Measurements from ENCODE around the gene FHIT. TPM values are rescaled to one million over a fixed set of nuclear protein-coding genes. Genes with fewer than 3 reads are reported as not detected.
"Not testable (repeated sequence)": the region's sequence is repeated elsewhere in the genome, so short reads cannot be mapped to it uniquely, and the experiment has no call there.

The FHIT gene
- total and polyA plus RNA-seq, 8 donors: 1.8 to 10.6 (median 7.1) TPM

GRCh38 chr3:59935025-59935424 is 1316.2 kb downstream of the FHIT start:
- no peaks in the 10 kb centered on the region for H3K27me3 ChIP-seq
- no peak overlapping the region for H3K4me3 ChIP-seq
- 65 to 82% (median 74%) methylated on average over 1 of the region's 1 CpG for WGBS, 5 donors
- TF ChIP-seq POLR2AphosphoS5 (IDR thresholded peaks at IDR 0.05) (no peak), POLR2A (IDR thresholded peaks at IDR 0.05) (no peak), EP300 (IDR thresholded peaks at IDR 0.05) (no peak), CTCF (IDR thresholded peaks at IDR 0.05) (no peak)
- intact Hi-C loops (cut with DNase I; ENCODE audit: low total_unique reads): no loop called here
- H3K36me3 ChIP-seq: no peaks in the 10 kb centered on the region
- H3K9me3 ChIP-seq: no peaks in the 10 kb centered on the region
- H3K27ac ChIP-seq: no peak overlapping the region
- no peaks in the 10 kb centered on the region for H3K4me1 ChIP-seq
- DNase-seq: no peak

GRCh38 chr3:59934560-59934959 is 1316.7 kb downstream of the FHIT start:
- DNase-seq; intact Hi-C loops (cut with DNase I; ENCODE audit: low total_unique reads); H3K36me3 ChIP-seq; H3K9me3 ChIP-seq; H3K4me3 ChIP-seq; H3K27ac ChIP-seq; H3K27me3 ChIP-seq; H3K4me1 ChIP-seq: not testable (repeated sequence)
- 62 to 91% (median 82%) methylated on average over 2 of the region's 2 CpGs for WGBS, 5 donors

GRCh38 chr3:59930170-59930569 is 1321.1 kb downstream of the FHIT start:
- Histone ChIP-seq H3K27me3 (no peaks in the 10 kb centered on the region), H3K4me3 (no peak overlapping the region), H3K9me3 (no peaks in the 10 kb centered on the region), H3K4me1 (no peaks in the 10 kb centered on the region), H3K36me3 (no peaks in the 10 kb centered on the region), H3K27ac (no peak overlapping the region)
- DNase-seq: no peak
- intact Hi-C loops (cut with DNase I; ENCODE audit: low total_unique reads): no loop called here
- no peak for TF ChIP-seq CTCF (IDR thresholded peaks at IDR 0.05)
- TF ChIP-seq EP300 (IDR thresholded peaks at IDR 0.05): no peak
- TF ChIP-seq POLR2A (IDR thresholded peaks at IDR 0.05): no peak
- TF ChIP-seq POLR2AphosphoS5 (IDR thresholded peaks at IDR 0.05): no peak
- WGBS, 5 donors: 89 to 99% (median 94%) methylated on average over 2 of the region's 2 CpGs

GRCh38 chr3:59927056-59927455 is 1324.2 kb downstream of the FHIT start:
- Histone ChIP-seq H3K9me3 (no peaks in the 10 kb centered on the region), H3K4me1 (no peaks in the 10 kb centered on the region), H3K27ac (no peak overlapping the region), H3K27me3 (no peaks in the 10 kb centered on the region), H3K4me3 (no peak overlapping the region), H3K36me3 (no peaks in the 10 kb centered on the region)
- intact Hi-C loops (cut with DNase I; ENCODE audit: low total_unique reads): no loop called here
- WGBS, 5 donors: 90 to 92% (median 92%) methylated on average over 3 of the region's 3 CpGs
- TF ChIP-seq CTCF (IDR thresholded peaks at IDR 0.05): no peak
- no peak for TF ChIP-seq POLR2A (IDR thresholded peaks at IDR 0.05)
- no peak for DNase-seq

GRCh38 chr3:59925946-59926345 is 1325.3 kb downstream of the FHIT start:
- TF ChIP-seq POLR2AphosphoS5 (IDR thresholded peaks at IDR 0.05) (no peak), EP300 (IDR thresholded peaks at IDR 0.05) (no peak), POLR2A (IDR thresholded peaks at IDR 0.05) (no peak), CTCF (IDR thresholded peaks at IDR 0.05) (no peak)
- intact Hi-C loops (cut with DNase I; ENCODE audit: low total_unique reads): no loop called here

More at GRCh38 chr3:59925946-59926345, 1325.3 kb downstream of the FHIT start:
- Histone ChIP-seq H3K36me3 (no peaks in the 10 kb centered on the region), H3K4me3 (no peak overlapping the region), H3K4me1 (no peaks in the 10 kb centered on the region), H3K27ac (no peak overlapping the region), H3K27me3 (no peaks in the 10 kb centered on the region), H3K9me3 (no peaks in the 10 kb centered on the region)
- no peak for DNase-seq
